Stimulated activated CD4-positive, alpha-beta T cell treated with anti-CD3 and anti-CD28 coated beads, TNF-alpha, amount 100 ng/mL, for 4 hours (primary cell): Measurements from ENCODE around the gene SPTBN2.

ENCODE experiments used
- DNase-seq, 3 experiments: peaks; one replicate each; pipeline ENCODE4 v3.0.0-alpha.2; 2020; ENCODE audit warnings: low read depth in 3 of 3

The SPTBN2 gene

GRCh38 chr11:66701432-66702240, 27.4 kb downstream of the SPTBN2 start:
- no peak for DNase-seq

GRCh38 chr11:66700742-66701141, 28.3 kb downstream of the SPTBN2 start:
- no peak for DNase-seq

GRCh38 chr11:66700337-66700736, 28.7 kb downstream of the SPTBN2 start:
- no peak for DNase-seq

DNA sequence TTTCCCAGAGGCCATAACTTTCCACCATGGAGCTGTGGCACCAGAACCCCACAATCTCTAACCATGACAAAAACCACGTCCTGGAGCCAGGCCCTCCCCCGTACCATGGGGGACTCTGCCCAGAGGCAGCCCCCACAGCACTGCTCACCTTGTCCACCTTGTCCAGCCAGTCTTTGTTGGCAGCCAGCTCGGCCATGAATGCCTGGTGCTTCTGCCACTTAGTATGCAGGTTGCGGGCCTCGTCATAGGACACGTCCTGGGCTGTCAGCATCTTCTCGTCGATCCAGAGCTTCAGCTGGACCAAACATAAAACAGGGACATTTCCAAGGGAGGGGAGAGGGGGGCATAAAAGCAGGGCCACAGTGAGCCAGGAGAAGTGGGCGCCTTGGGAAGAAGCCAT, 30.5 kb downstream of the SPTBN2 start:
- DNase-seq = no peak

DNA sequence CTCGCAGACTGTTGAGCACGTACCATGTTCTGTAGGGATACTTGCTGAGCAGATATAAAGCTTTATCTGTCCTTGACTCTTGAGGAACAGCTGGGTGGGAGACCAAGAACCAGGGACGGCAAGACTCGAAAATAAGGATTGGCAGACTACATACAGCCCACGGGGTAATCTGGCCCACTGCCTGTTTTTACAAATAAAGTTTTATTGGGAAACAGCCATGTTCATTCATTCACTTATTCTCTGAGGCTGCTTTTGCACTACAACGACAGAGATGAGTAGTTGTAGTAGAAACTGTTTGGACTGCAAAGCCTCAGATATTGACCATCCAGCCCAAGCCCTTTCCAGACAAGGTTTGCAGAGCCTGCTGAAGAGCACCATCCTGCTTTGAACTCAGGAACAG, 31.0 kb downstream of the SPTBN2 start:
- DNase-seq = no peak

- no peak for DNase-seq
Observed at GRCh38 chr11:66696146-66696545, 32.9 kb downstream of the SPTBN2 start.

DNA sequence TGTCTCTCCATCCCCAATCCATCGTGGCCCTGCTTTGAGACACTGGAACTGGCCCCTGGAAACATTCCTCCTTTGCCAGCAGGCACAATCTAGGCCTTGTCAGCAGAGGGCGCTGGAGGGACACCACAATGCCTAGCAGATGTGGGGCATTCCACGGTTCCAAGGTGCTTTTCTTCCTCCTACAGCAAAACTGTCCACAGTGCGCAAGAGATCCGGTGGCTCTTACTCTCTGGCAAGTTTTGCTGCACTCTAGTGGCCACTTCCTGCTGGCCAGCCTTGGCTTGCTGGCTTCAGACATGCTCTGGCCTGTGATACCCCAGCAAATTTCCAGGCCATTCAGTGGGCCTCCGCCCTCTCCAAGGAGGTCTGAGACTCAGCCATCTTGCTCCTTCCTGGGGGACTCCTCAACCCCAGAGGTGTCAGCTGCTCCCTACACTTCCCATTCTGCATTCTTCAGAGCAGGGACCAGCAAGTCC, 34.2 kb downstream of the SPTBN2 start:
- DNase-seq = peak; percentile 63 to 74 (median 68)

GRCh38 chr11:66694056-66694410, 35.0 kb downstream of the SPTBN2 start:
- DNase-seq = no peak

GRCh38 chr11:66693356-66694055, 35.5 kb downstream of the SPTBN2 start:
- no peak for DNase-seq

DNA sequence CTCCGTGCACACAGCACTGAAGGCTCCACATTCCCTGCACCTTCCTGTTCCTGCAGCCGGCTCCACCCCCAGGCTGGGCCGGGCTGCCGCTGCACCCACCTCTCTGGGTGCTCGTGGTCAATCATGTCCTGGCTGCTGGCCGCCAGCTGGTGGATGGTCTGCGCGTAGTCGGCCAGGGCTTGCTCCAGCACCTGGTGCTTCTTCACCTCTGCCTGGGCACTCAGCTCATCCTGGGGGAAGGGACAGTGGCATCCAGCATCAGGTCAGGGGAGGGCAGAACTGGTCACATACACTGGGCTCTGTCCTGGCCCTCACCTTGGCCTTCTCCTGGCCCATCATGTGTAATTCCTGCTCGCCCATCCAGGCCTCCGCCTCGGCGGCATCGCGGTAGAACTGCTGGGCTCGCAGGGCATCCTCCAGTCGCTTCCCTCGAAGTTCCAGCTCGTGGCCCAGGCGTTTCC, 36.1 kb downstream of the SPTBN2 start:
- no peak for DNase-seq

- DNase-seq = no peak
Observed at GRCh38 chr11:66692446-66692845, 36.6 kb downstream of the SPTBN2 start.

DNA sequence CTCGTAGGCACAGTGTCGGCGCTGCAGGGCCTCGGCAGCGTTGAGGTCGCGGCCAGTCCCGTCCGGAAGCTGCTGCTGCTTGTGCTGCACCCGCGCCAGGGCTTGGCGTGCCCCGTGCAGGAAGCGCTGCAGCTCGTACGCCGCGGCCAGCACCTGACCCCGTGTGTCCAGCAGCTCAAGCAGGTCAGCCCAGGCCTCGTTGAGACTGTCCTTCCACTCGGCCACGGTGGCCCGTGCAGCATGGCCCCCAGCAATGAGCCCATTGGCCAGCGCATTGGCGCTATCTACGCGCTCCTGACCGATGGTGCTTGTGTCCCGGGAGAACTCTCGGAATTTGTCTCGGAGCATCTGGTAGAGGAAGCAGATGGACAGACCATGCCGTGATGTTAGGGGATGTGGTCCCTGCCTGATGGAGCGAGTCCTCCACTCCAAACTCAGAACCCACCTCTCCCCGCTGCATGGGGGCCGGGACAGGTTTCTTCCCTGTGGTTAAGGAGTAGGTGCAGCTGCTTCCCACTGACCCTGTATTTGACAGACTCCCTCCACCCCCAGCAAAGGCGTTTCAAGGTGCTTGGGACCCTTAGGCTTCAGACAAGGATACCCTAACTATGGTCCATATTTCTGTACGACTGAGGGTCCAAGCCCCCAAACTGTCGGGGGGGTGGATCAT, 37.6 kb downstream of the SPTBN2 start:
- no peak for DNase-seq

DNA sequence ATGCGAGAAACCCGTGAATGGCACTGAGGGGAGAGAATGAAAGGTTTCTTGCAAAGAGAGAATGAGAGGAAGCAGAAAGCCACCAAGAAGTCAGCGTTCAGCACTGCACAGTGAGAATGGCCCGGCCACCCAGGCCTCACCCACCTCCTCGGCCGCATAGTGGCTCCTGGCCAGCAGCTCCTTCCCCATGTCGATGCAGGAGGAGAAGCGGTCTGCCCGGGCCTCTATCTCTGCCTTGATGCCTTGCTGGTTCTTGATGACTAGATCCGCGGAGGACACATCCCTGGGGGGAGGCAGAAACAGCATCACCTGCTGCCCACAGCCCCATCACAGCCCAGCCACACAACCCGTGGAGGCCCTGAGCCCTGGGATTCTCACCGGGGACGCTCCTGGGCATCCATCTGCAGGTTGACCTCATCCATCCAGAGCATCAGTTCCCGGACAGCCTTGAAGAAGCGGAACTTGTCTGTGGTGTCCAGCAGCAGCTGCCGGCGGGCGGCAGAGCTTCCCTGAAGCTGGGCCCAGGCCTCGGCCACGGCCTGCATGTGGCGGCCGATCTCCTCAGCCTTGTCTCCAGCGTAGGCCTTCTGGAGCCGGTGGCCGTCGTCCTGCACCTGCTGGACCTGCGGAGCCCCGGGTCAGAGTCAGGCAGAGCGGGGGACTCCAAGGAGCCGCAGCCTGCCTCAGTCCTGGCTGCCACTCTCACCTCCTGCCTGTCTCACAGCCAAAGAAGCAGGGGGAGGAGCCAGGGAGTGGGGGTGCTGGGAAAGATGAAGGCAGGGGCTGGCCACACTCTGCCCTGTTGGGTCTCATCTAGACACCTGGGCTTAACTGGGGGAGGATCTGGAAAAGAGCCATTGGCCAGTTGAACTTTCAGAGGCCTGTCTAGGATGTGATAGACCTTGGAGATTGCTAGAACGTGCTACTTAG, 39.1 kb downstream of the SPTBN2 start:
- DNase-seq = no peak

DNA sequence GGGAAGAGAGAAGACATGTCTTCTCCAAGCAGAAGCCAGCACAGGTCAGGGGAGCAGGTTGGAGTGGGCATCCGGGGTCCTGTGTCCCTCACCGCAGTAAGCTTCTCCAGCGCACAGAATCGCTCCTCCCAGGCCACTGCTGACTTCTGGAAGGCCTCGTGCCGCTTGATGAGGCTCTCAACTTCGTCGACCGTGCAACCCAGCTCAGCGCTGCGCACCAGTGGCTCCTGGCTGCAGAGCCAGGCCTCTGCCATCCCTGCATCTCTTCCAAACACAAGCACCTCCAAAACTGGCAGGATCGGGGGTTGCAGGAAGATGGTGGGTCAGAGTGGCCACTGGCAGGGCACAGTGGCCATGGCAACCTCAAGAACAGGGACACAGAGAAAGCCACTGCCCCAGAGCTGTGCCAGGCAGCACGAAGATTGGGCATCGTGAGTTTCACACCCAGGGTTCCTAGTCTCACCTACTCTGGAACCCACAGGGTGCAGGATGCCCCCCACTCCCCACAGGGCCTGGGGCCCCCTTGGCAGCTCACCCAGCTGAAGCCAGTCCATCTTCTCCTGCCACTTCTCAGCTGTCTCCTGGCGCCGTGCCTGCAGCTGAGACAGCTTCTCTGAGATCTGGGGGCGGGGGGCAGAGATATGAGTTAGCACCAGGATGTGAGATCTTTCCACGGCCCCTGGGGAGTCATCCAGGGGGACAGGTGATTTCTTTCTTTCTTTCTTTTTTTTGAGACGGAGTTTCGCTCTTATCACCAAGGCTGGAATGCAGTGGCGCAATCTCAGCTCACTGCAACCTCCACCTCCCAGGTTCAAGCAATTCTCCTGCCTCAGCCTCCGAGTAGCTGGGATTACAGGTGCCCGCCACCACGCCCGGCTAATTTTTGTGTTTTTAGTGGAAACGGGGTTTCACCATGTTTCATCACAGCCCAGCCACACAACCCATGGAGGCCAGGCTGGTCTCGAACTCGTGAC, 40.2 kb downstream of the SPTBN2 start:
- no peak for DNase-seq

DNA sequence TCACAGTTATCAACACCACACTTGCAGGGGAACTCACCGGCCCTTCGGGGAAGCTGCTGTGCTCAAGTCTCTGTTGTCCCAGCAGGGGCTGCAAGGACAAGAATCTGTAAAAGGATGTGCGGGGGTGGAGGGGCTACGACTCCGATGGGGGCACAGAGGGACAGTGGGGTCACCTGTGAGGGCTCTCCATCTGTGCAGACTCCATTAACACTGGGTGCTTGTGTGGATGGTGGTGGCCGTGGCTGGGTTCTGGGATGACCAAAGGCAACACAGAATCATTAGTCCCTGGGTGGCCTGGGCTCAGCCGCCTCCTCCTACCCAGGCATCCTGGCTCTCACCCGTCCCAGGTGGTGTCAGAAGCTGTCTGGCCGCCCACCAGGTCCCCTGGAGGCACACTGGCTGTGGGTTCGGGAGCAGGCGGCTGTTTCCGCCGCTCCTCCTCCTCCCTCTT, 41.2 kb downstream of the SPTBN2 start:
- no peak for DNase-seq

DNA sequence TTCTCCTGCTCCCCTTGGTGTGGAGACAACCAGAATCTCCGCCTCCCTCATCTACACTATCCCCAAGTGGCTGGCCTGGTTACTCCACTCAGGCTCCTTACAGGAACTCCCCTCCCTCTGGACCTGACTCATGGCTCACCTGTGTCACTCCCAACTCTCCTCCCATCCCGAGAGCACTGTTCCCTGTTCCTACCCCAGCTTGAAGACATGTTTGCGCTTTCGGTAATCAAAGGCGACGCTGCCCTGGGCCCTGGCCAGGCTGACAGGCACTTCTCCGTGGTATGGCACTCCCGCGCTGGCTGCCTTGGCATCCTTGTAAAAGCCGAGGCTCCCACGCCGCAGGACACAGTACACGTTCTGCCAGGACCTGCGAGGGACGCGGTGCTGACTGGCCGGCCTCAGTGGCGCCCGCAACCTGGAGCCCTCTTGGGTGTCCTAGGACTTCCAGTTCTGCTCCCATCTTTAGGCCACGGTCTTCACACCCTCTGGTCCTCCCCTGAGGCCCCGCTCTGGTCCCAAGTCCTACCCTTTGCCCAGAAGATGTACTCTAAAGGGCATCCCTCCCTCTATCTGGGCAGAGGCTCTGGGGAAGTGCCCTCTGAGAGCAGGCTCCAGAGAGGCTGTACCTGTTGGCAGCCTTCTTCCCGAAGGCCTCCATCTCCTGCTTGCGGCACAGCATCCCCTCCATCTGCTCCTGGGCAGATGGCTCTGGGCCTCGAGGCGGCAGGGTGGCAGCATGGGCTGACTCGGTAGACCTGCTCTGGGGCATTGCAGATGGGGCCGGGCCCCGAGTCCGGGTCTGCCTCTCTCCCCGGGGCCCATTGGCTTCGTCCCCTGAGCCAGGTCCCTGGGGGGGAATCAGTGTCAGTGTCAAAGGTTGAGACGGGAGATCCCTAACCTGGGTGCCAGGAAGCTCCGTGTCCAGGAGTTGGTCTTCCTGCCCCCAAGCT, 41.9 kb downstream of the SPTBN2 start:
- no peak for DNase-seq

DNA sequence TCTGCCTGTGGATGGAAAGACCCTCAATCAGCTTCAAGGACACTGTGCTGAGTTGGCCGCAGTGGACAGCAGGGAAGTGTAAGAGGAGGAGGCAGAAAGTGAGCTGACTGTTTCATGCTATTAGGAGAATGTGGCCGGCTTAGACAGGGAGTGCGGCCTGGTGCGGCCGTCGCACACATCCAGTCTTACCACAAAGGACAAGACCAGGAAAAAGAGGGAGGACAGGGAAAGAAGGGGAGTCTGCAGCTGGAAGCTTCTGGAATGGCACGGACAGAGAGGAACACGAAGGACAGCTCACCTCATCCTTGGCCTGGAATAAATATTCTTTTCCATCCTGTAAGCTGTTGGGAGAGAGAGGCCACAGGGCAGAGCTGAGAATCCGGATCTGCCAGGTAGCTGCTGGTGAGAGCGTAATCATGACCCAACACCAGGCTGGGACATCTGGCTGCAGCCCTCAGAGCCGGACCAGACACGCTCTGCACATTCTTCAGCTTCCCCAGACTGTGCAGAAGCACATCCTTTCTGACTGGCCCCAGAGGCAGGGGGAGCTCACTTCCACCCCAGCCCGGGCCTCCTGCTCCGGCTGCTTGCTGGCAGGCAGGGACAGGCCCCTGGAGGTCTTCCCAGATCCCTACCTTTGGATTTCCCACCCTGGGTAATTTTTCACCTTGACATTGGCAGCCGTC, 42.8 kb downstream of the SPTBN2 start:
- no peak for DNase-seq
